ENCODE data around the gene CNTROB. TPM values are rescaled to one million over a fixed set of nuclear protein-coding genes. Genes with fewer than 3 reads are reported as not detected.
"Not testable (repeated sequence)": the region's sequence is repeated elsewhere in the genome, so short reads cannot be mapped to it uniquely, and the experiment has no call there.

Gene CNTROB
- total RNA-seq, 1 experiment from 2014 or later = 62.3 TPM

- Histone ChIP-seq H2AFZ (no peak overlapping the region), H3K79me2 (ENCODE audit: low read depth) (no peaks in the 10 kb centered on the region), H3K4me2 (no peak overlapping the region), H4K20me1 (ENCODE audit: insufficient read depth) (no peaks in the 10 kb centered on the region; the same call in 1 of the 2 replicates), H3K9me3 (ENCODE audit: insufficient read depth, low read depth) (no peaks in the 10 kb centered on the region), H3K9me2 (ENCODE audit: insufficient read depth) (no peaks in the 10 kb centered on the region), H3K27ac (no peak overlapping the region), H3K27me3 (ENCODE audit: insufficient read depth, low read depth) (no peaks in the 10 kb centered on the region), H3K4me1 (replicated peaks; ENCODE audit: insufficient read depth) (no peaks in the 10 kb centered on the region), H3K36me3 (ENCODE audit: low read depth) (no peaks in the 10 kb centered on the region), H3F3A (ENCODE audit: insufficient read depth, low read depth) (no peaks in the 10 kb centered on the region), H3K4me3 (no peak overlapping the region)
- TF ChIP-seq EZH2 (IDR thresholded peaks at IDR 0.05; ENCODE audit: low read depth) (no peak), CTCF (conservative IDR thresholded peaks at IDR 0.05) (no peak)
- intact Hi-C loops (cut with micrococcal nuclease; ENCODE audit: unreplicated experiment) = no loop called here
- ChIA-PET CTCF (no interaction called here), POLR2A (ENCODE audit: unreplicated experiment) (interaction anchor here (0.7 kb wide), 1 partner anchor 603 kb away, joined by 4 read pairs; no protein-coding TSS in a partner anchor)
- DNase-seq = no peak
- no TSS peak for BruUV-seq (replicated peaks)
Measured at GRCh38 chr17:7947651-7948050, 15.6 kb downstream of the CNTROB start.

- Histone ChIP-seq H3K36me3 (ENCODE audit: low read depth) (no peaks in the 10 kb centered on the region), H3F3A (ENCODE audit: insufficient read depth, low read depth) (no peaks in the 10 kb centered on the region), H3K4me2 (no peak overlapping the region), H3K27ac (no peak overlapping the region), H3K79me2 (ENCODE audit: low read depth) (no peaks in the 10 kb centered on the region), H3K4me3 (no peak overlapping the region), H3K9me3 (ENCODE audit: insufficient read depth, low read depth) (no peaks in the 10 kb centered on the region), H2AFZ (no peak overlapping the region), H3K4me1 (replicated peaks; ENCODE audit: insufficient read depth) (no peaks in the 10 kb centered on the region), H3K9me2 (ENCODE audit: insufficient read depth) (no peaks in the 10 kb centered on the region), H4K20me1 (ENCODE audit: insufficient read depth) (no peaks in the 10 kb centered on the region; the same call in 1 of the 2 replicates), H3K27me3 (ENCODE audit: insufficient read depth, low read depth) (no peaks in the 10 kb centered on the region)
- BruUV-seq (replicated peaks) = no TSS peak
- no peak for DNase-seq
- ChIA-PET POLR2A (ENCODE audit: unreplicated experiment) (interaction anchor here (0.7 kb wide), 1 partner anchor 48 kb away, joined by 4 read pairs; no protein-coding TSS in a partner anchor), CTCF (no interaction called here)
- no peak for TF ChIP-seq CTCF (conservative IDR thresholded peaks at IDR 0.05)
- no peak for TF ChIP-seq EZH2 (IDR thresholded peaks at IDR 0.05; ENCODE audit: low read depth)
- intact Hi-C loops (cut with micrococcal nuclease; ENCODE audit: unreplicated experiment) = no loop called here
Measured at GRCh38 chr17:7950578-7950977, 18.6 kb downstream of the CNTROB start.

- no peaks in the 10 kb centered on the region for H3F3A ChIP-seq (ENCODE audit: insufficient read depth, low read depth)
- H4K20me1 ChIP-seq (ENCODE audit: insufficient read depth) = no peaks in the 10 kb centered on the region; the same call in 1 of the 2 replicates
- H3K9me3 ChIP-seq (ENCODE audit: insufficient read depth, low read depth) = no peaks in the 10 kb centered on the region
- BruUV-seq (replicated peaks) = no TSS peak
- H3K4me1 ChIP-seq (replicated peaks; ENCODE audit: insufficient read depth) = no peaks in the 10 kb centered on the region
- no peaks in the 10 kb centered on the region for H3K79me2 ChIP-seq (ENCODE audit: low read depth)
- no peak for DNase-seq
- no peaks in the 10 kb centered on the region for H3K36me3 ChIP-seq (ENCODE audit: low read depth)
- no peak overlapping the region for H3K27ac ChIP-seq
- POLR2A ChIA-PET (ENCODE audit: unreplicated experiment) = interaction anchor here (0.7 kb wide), 1 partner anchor 49 kb away, joined by 4 read pairs; no protein-coding TSS in a partner anchor
- H2AFZ ChIP-seq = no peak overlapping the region
- TF ChIP-seq EZH2 (IDR thresholded peaks at IDR 0.05; ENCODE audit: low read depth) (no peak), CTCF (conservative IDR thresholded peaks at IDR 0.05) (no peak)
- CTCF ChIA-PET = no interaction called here
- no peak overlapping the region for H3K4me3 ChIP-seq
- no peaks in the 10 kb centered on the region for H3K9me2 ChIP-seq (ENCODE audit: insufficient read depth)
- no peaks in the 10 kb centered on the region for H3K27me3 ChIP-seq (ENCODE audit: insufficient read depth, low read depth)
- intact Hi-C loops (cut with micrococcal nuclease; ENCODE audit: unreplicated experiment) = no loop called here
- H3K4me2 ChIP-seq = no peak overlapping the region
Measured at GRCh38 chr17:7951143-7951792, 19.3 kb downstream of the CNTROB start.

GRCh38 chr17:7953266-7953665 is 21.3 kb downstream of the CNTROB start:
- POLR2A ChIA-PET (ENCODE audit: unreplicated experiment); H3K79me2 ChIP-seq (ENCODE audit: low read depth); H3K9me3 ChIP-seq (ENCODE audit: insufficient read depth, low read depth); intact Hi-C loops (cut with micrococcal nuclease; ENCODE audit: unreplicated experiment); BruUV-seq (replicated peaks); H3K27me3 ChIP-seq (ENCODE audit: insufficient read depth, low read depth); H3F3A ChIP-seq (ENCODE audit: insufficient read depth, low read depth); H3K36me3 ChIP-seq (ENCODE audit: low read depth); H4K20me1 ChIP-seq (ENCODE audit: insufficient read depth); DNase-seq; H3K27ac ChIP-seq; H3K4me2 ChIP-seq; H2AFZ ChIP-seq; H3K4me1 ChIP-seq (replicated peaks; ENCODE audit: insufficient read depth); CTCF ChIA-PET; H3K9me2 ChIP-seq (ENCODE audit: insufficient read depth); H3K4me3 ChIP-seq: not testable (repeated sequence)
